H1 (cell line): ENCODE results near the gene ENTPD2. TPM values are rescaled to one million over a fixed set of nuclear protein-coding genes. Genes with fewer than 3 reads are reported as not detected.

Experiments
- CTCF ChIA-PET: fragments of 300-600 bp; sonication (Branson Sonifier 250); formaldehyde crosslinking; loops from one replicate; lab custom pipeline; 2021; ENCODE audit not compliant: partially characterized antibody; lab: Charles Lee
- POLR2A ChIA-PET: fragments of 300-600 bp; sonication (Branson Sonifier 250); formaldehyde crosslinking; loops from one replicate; lab custom pipeline; 2021; ENCODE audit warnings: inconsistent platforms; ENCODE audit not compliant: partially characterized antibody; lab: Charles Lee
- DNase-seq, 2 experiments: peaks; one replicate each; pipeline versions ENCODE4 v3.0.0 to v3.0.0-alpha.2; 2010 to 2022; ENCODE audit warnings: low spot score in 2 of 2, low read depth in 1 of 2, mixed read lengths in 1 of 2
- FAIRE-seq: peaks from 2 replicates; lab custom pipeline; 2011; peaks lifted over from hg19 to GRCh38; lab: Jason Lieb, UNC
- H2AFZ ChIP-seq: 2 replicates; pipeline ENCODE4 v1.8.1; 2012; ENCODE audit warnings: low read length, inconsistent platforms
- H2AK5ac ChIP-seq: 2 replicates; pipeline ENCODE4 v1.6.1; 2013; ENCODE audit warnings: low read depth, low read length
- H2BK120ac ChIP-seq: replicated peaks from 2 replicates; pipeline ENCODE3; 2013; ENCODE audit warnings: low read depth, low read length, inconsistent platforms
- H2BK12ac ChIP-seq: 2 replicates; pipeline ENCODE4 v1.6.1; 2013; ENCODE audit warnings: low read depth, low read length
- H2BK15ac ChIP-seq: 2 replicates; pipeline ENCODE4 v1.6.1; 2013; ENCODE audit warnings: low read length
- H2BK20ac ChIP-seq: 2 replicates; pipeline ENCODE4 v1.6.1; 2013; ENCODE audit warnings: low read length
- H2BK5ac ChIP-seq: 2 replicates; pipeline ENCODE4 v1.6.1; 2013; ENCODE audit warnings: low read depth, low read length
- H3K14ac ChIP-seq: 2 replicates; pipeline ENCODE4 v1.6.1; 2013; ENCODE audit warnings: inconsistent platforms; ENCODE audit not compliant: insufficient read length
- H3K18ac ChIP-seq: 2 replicates; pipeline ENCODE4 v1.6.1; 2013; ENCODE audit warnings: low read length; ENCODE audit errors: extremely low read depth
- H3K23ac ChIP-seq: 2 replicates; pipeline ENCODE4 v1.6.1; 2013; ENCODE audit warnings: inconsistent platforms; ENCODE audit not compliant: insufficient read length
- H3K23me2 ChIP-seq: 2 replicates; pipeline ENCODE4 v1.6.1; 2013; ENCODE audit warnings: low read depth, low read length
- H3K27ac ChIP-seq: 2 replicates; pipeline ENCODE4 v1.6.1; 2011; ENCODE audit warnings: low read depth, low read length, inconsistent platforms
- H3K27me3 ChIP-seq, 4 experiments: replicated peaks in 1 of 4; 1 replicate in 1 of 4; 2 replicates in 3 of 4; pipeline versions ENCODE4 v1.6.1 to v1.8.1; 2011 to 2013; ENCODE audit warnings: low read length in 3 of 4, mild to moderate bottlenecking in 3 of 4, inconsistent platforms in 2 of 4, mixed read lengths in 2 of 4, moderate library complexity in 1 of 4; ENCODE audit not compliant: control insufficient read depth in 3 of 4, insufficient read depth in 3 of 4; ENCODE audit errors: extremely low read depth in 1 of 4
- H3K36me3 ChIP-seq, 4 experiments: 2 replicates each; pipeline versions ENCODE4 v1.6.1 to v1.8.1; 2011 to 2013; ENCODE audit warnings: mild to moderate bottlenecking in 4 of 4, low read length in 3 of 4, moderate library complexity in 2 of 4, control low read depth in 1 of 4, inconsistent platforms in 1 of 4; ENCODE audit not compliant: insufficient read depth in 4 of 4, control insufficient read depth in 2 of 4
- H3K4ac ChIP-seq: replicated peaks from 2 replicates; pipeline ENCODE3; 2013; ENCODE audit warnings: low read length, low read depth, mixed read lengths, inconsistent platforms; ENCODE audit not compliant: insufficient read length
- H3K4me1 ChIP-seq, 4 experiments: replicated peaks in 1 of 4; 1 replicate in 1 of 4; 2 replicates in 3 of 4; pipeline versions ENCODE4 v1.6.1 to v1.8.1; 2011 to 2013; ENCODE audit warnings: low read length in 3 of 4, inconsistent platforms in 2 of 4, mixed read lengths in 1 of 4; ENCODE audit not compliant: insufficient read depth in 4 of 4, control insufficient read depth in 3 of 4
- H3K4me2 ChIP-seq, 2 experiments: 2 replicates each; pipeline versions ENCODE4 v1.6.1 to v1.8.1; 2011 to 2013; ENCODE audit warnings: low read depth in 2 of 2, low read length in 2 of 2, control low read depth in 1 of 2, inconsistent platforms in 1 of 2, mild to moderate bottlenecking in 1 of 2; ENCODE audit not compliant: insufficient read depth in 1 of 2
- H3K4me3 ChIP-seq, 4 experiments: fragments of 200-600, 300-600 bp in 1 of 4; sonication (generic), shearing (Covaris generic), sonication (Bioruptor Twin) in 1 of 4; 2 replicates each; pipeline versions ENCODE4 v1.5.1 to v1.8.1; 2011 to 2016; ENCODE audit warnings: low read length in 4 of 4, low read depth in 3 of 4, control low read depth in 2 of 4, inconsistent platforms in 2 of 4, mild to moderate bottlenecking in 2 of 4, mixed read lengths in 1 of 4, moderate library complexity in 1 of 4; ENCODE audit not compliant: insufficient read depth in 2 of 4; ENCODE audit errors: extremely low read depth in 1 of 4
- H3K56ac ChIP-seq: replicated peaks from 2 replicates; pipeline ENCODE3; 2013; ENCODE audit warnings: low read depth, mild to moderate bottlenecking, mixed read lengths, low read length, inconsistent platforms; ENCODE audit not compliant: insufficient read length
- H3K79me1 ChIP-seq: 2 replicates; pipeline ENCODE4 v1.6.1; 2013; ENCODE audit warnings: low read depth, low read length, control low read depth
- H3K79me2 ChIP-seq, 2 experiments: 2 replicates each; pipeline versions ENCODE4 v1.6.1 to v1.8.1; 2012 to 2013; ENCODE audit warnings: low read length in 2 of 2, mild to moderate bottlenecking in 2 of 2, inconsistent platforms in 1 of 2; ENCODE audit not compliant: insufficient read depth in 2 of 2, control insufficient read depth in 1 of 2
- H3K9ac ChIP-seq, 4 experiments: replicated peaks in 1 of 4; 1 replicate in 1 of 4; 2 replicates in 3 of 4; pipeline versions ENCODE4 v1.6.1 to v1.8.1; 2011 to 2013; ENCODE audit warnings: low read depth in 3 of 4, low read length in 3 of 4, control low read depth in 2 of 4, mild to moderate bottlenecking in 2 of 4, moderate library complexity in 2 of 4, inconsistent platforms in 1 of 4; ENCODE audit errors: extremely low read depth in 1 of 4
- H3K9me3 ChIP-seq, 2 experiments: 2 replicates each; pipeline versions ENCODE4 v1.6.1 to v1.8.1; 2012 to 2013; ENCODE audit warnings: mild to moderate bottlenecking in 2 of 2, moderate library complexity in 2 of 2, control low read depth in 1 of 2, inconsistent platforms in 1 of 2, low read depth in 1 of 2, low read length in 1 of 2, mixed read lengths in 1 of 2; ENCODE audit not compliant: insufficient read depth in 2 of 2
- H4K20me1 ChIP-seq, 2 experiments: replicated peaks in 1 of 2; 2 replicates each; pipeline versions ENCODE3 to v1.8.1; 2011 to 2013; ENCODE audit warnings: inconsistent platforms in 2 of 2, low read length in 2 of 2, mild to moderate bottlenecking in 1 of 2; ENCODE audit not compliant: insufficient read depth in 2 of 2, control insufficient read depth in 1 of 2
- H4K5ac ChIP-seq: 2 replicates; pipeline ENCODE4 v1.6.1; 2013; ENCODE audit warnings: low read length, low read depth, mixed read lengths, inconsistent platforms; ENCODE audit not compliant: insufficient read length
- H4K8ac ChIP-seq: 2 replicates; pipeline ENCODE4 v1.8.0; 2013; ENCODE audit warnings: mild to moderate bottlenecking, moderate library complexity, low read length, inconsistent platforms; ENCODE audit not compliant: insufficient read depth; ENCODE audit errors: extremely low read depth
- H4K91ac ChIP-seq: replicated peaks from 2 replicates; pipeline ENCODE3; 2013; ENCODE audit warnings: low read length, mixed read lengths, inconsistent platforms; ENCODE audit not compliant: insufficient read length
- CBX5 ChIP-seq: fragments of 300-800, 300-1000 bp; sonication (generic); IDR thresholded peaks from 2 replicates; pipeline ENCODE4 v1.7.1; 2016; ENCODE audit warnings: antibody characterized with exemption, low read length, low read depth
- CHD1 ChIP-seq: IDR thresholded peaks from 2 replicates; pipeline ENCODE4 v1.6.1; 2012; ENCODE audit warnings: low read depth, low read length, improper control_type of control experiment
- CTCF ChIP-seq, 3 experiments: IDR thresholded peaks; 1 replicate in 2 of 3; 2 replicates in 1 of 3; pipeline versions ENCODE4 v1.5.1 to v1.6.1; 2011; ENCODE audit warnings: low read length in 3 of 3, mild to moderate bottlenecking in 3 of 3, inconsistent platforms in 2 of 3, low read depth in 1 of 3, moderate library complexity in 1 of 3; ENCODE audit not compliant: insufficient read depth in 1 of 3; ENCODE audit errors: control extremely low read depth in 1 of 3
- POU5F1 ChIP-seq: IDR thresholded peaks from 2 replicates; pipeline ENCODE4 v1.6.1; 2011; ENCODE audit warnings: low read depth, mild to moderate bottlenecking, low read length, moderate library complexity
- WGBS, 2 experiments: shearing (Covaris generic) in 1 of 2; methylation state at CpG; one replicate each; pipeline versions ENCODE4 v1.1.6 to v1.1.7; 2013 to 2015; ENCODE audit warnings: low lambda C conversion rate in 2 of 2, mixed read lengths in 2 of 2, inconsistent platforms in 1 of 2, low coverage in 1 of 2, missing lambda C conversion rate in 1 of 2; ENCODE audit not compliant: insufficient replicate concordance in 2 of 2, insufficient coverage in 1 of 2, insufficient read length in 1 of 2; ENCODE audit errors: extremely low coverage in 1 of 2, missing lambda C conversion rate in 1 of 2; 5-methylcytosine and 5-hydroxymethylcytosine counted together
- polyA plus RNA-seq, 7 experiments: library from polyadenylated mRNA; depleted of rRNA in 3 of 7; stranded (reverse) in 5 of 7; unstranded in 2 of 7; fragments of >200 nt in 5 of 7; fragments of 200-250 nt in 2 of 7; gene quantifications; 1 replicate in 5 of 7; 2 replicates in 1 of 7; 4 replicates in 1 of 7; pipeline versions ENCODE4 v1.2.1 to v1.2.3, GENCODE V29; 2011 to 2013; ENCODE audit warnings: missing spikeins in 2 of 7, mixed read lengths in 2 of 7
- total RNA-seq: library from RNA; stranded (reverse); fragmentation: NEBNext Ultra II Directional; extraction: Animal tissue kit (Norgen Biotek cat#: 25700); gene quantifications from 2 replicates; pipeline ENCODE4 v1.2.1, GENCODE V29; 2021

Gene ENTPD2
- total and polyA plus RNA-seq, 2 of the 8 experiments (the other 6 are each of a cell fraction or from before 2014, with no cell fraction given) = 0.65 to 3.8 TPM

GRCh38 chr9:137070906-137071275 lies 17.0 kb upstream of the ENTPD2 start:
- WGBS, 2 experiments = 30% methylated on average over 6 of the region's 6 CpGs; no CpG with 5 or more reads in 1 of the 2 experiments

More at GRCh38 chr9:137070906-137071275, 17.0 kb upstream of the ENTPD2 start:
- Histone ChIP-seq H4K5ac (peak overlapping the region; percentile 39), H2AFZ (0 out of 2 replicates have a peak overlapping the region, but pooled peaks have one; percentile 3), H3K4me3 (peak overlapping the region; percentile 18 to 64 (median 36); a peak in 6 of 8 replicates), H3K79me2 (no peaks in the 10 kb centered on the region), H3K14ac (no peak overlapping the region), H3K23ac (no peak overlapping the region), H2BK5ac (peak overlapping the region; percentile 44; the same call in 1 of the 2 replicates), H3K9me3 (no peaks in the 10 kb centered on the region), H2BK12ac (peak overlapping the region; percentile 98; the same call in 1 of the 2 replicates), H3K56ac (peak overlapping the region; percentile 1), H3K23me2 (peaks cover 13% of the 10 kb centered on the region), H2BK120ac (peak overlapping the region; percentile 83), H4K91ac (peak overlapping the region; percentile 71), H3K4me2 (peak overlapping the region; percentile 68 to 73), H3K9ac (peak overlapping the region in 1 of 4 experiments; percentile 10; a peak in 1 of 7 replicates), H3K4ac (peak overlapping the region; percentile 24), H3K18ac (peak overlapping the region; percentile 81), H3K27me3 (peaks cover 0 to 18% (median 7%) of the 10 kb centered on the region in 4 experiments; a peak in 5 of 7 replicates), H2BK15ac (peak overlapping the region; percentile 98), H3K27ac (no peak overlapping the region), H2AK5ac (peak overlapping the region; percentile 99; the same call in 1 of the 2 replicates), H4K20me1 (peaks cover 21 to 22% of the 10 kb centered on the region in 2 experiments), H3K4me1 (peaks cover 0 to 27% (median 21%) of the 10 kb centered on the region in 4 experiments; a peak in 6 of 7 replicates), H4K8ac (peak overlapping the region; percentile 90), H3K79me1 (peaks cover 2% of the 10 kb centered on the region; the same call in 1 of the 2 replicates), H3K36me3 (no peaks in the 10 kb centered on the region), H2BK20ac (peak overlapping the region; percentile 90)
- ChIA-PET CTCF (interaction anchor here (1.2 to 13.5 kb wide), 10 partner anchors 9 to 313 kb away, joined by 3 to 291 read pairs (median 36); partner anchors contain the start of genes ABCA2, ENTPD2, FUT7 and MAN1B1), POLR2A (interaction anchor here (0.6 to 2.0 kb wide), 8 partner anchors 13 to 172 kb away, joined by 3 to 5 read pairs (median 4); partner anchors contain the start of gene MAN1B1)
- DNase-seq (peak in 1 of 2 experiments; percentile 79), FAIRE-seq (no peak)
- no peak for TF ChIP-seq CBX5
- peak in 1 of 3 experiments; percentile 10; a peak in 1 of 4 replicates for TF ChIP-seq CTCF (IDR thresholded peaks at IDR 0.05; ENCODE audit: control extremely low read depth in 1 of 3, insufficient read depth in 1 of 3, low read depth in 1 of 3, low read length in 3 of 3)
- TF ChIP-seq POU5F1 = no peak
- TF ChIP-seq CHD1 = no peak
